Endothelial cell of umbilical vein (primary cell): Measurements from ENCODE around the gene TRDMT1.

Experiments
- CTCF ChIP-seq, 2 donors: IDR thresholded peaks; 1 replicate in 1 of 2; 2 replicates in 1 of 2; pipeline ENCODE4 v1.5.1; 2011; ENCODE audit warnings: low read length in 2 of 2, mild to moderate bottlenecking in 2 of 2, moderate library complexity in 2 of 2, control low read depth in 1 of 2, inconsistent platforms in 1 of 2, low read depth in 1 of 2; ENCODE audit not compliant: insufficient read depth in 1 of 2; ENCODE audit errors: extremely low read depth in 1 of 2
- EZH2 ChIP-seq: IDR thresholded peaks from 2 replicates; pipeline ENCODE4 v1.6.1; 2012; ENCODE audit warnings: borderline replicate concordance, low read depth, mild to moderate bottlenecking, moderate library complexity, low read length, inconsistent platforms; ENCODE audit not compliant: severe bottlenecking
- MAX ChIP-seq: IDR thresholded peaks from 2 replicates; pipeline ENCODE4 v1.6.1; 2011; ENCODE audit not compliant: insufficient read depth, insufficient read length
- POLR2A ChIP-seq: IDR thresholded peaks from 2 replicates; pipeline ENCODE4 v1.6.1; 2012; ENCODE audit warnings: low read depth, mild to moderate bottlenecking, control low read depth, low read length

- no peak for TF ChIP-seq CTCF (IDR thresholded peaks at IDR 0.05; ENCODE audit: extremely low read depth in 1 of 2, insufficient read depth in 1 of 2, low read depth in 1 of 2, low read length in 2 of 2)
- no peak for TF ChIP-seq EZH2
- TF ChIP-seq POLR2A, result no peak
- no peak for TF ChIP-seq MAX
These were observed 25.4 kb upstream of the TRDMT1 start for GRCh38 chr10:17226891-17227303.
